ENCODE results near the gene IPO13.

Gene IPO13

GRCh38 chr1:43985984-43986595 lies 39.3 kb downstream of the IPO13 start:
- DNase-seq (ENCODE audit: low read depth in 1 of 2, low spot score in 1 of 2) = no peak

GRCh38 chr1:43986712-43987111 lies 40.0 kb downstream of the IPO13 start:
- DNase-seq (ENCODE audit: low read depth in 1 of 2, low spot score in 1 of 2) = no peak

- DNase-seq (ENCODE audit: low read depth in 1 of 2, low spot score in 1 of 2) = no peak
Measured at GRCh38 chr1:43987159-43987902, 40.6 kb downstream of the IPO13 start.

GRCh38 chr1:43990271-43991199 lies 43.8 kb downstream of the IPO13 start:
- DNase-seq (ENCODE audit: low read depth in 1 of 2, low spot score in 1 of 2) = no peak

GRCh38 chr1:43991200-43991475 lies 44.4 kb downstream of the IPO13 start:
- DNase-seq (ENCODE audit: low read depth in 1 of 2, low spot score in 1 of 2) = no peak

- DNase-seq (ENCODE audit: low read depth in 1 of 2, low spot score in 1 of 2) = peak; percentile 57 to 64
Measured at GRCh38 chr1:43991476-43992231, 44.9 kb downstream of the IPO13 start, which contains the start of gene CCDC24. CCDC24 (plus strand) TSS chr1:43991599; CDS start chr1:43991879, 280 bp downstream.

GRCh38 chr1:43992232-43992995 lies 45.7 kb downstream of the IPO13 start:
- DNase-seq (ENCODE audit: low read depth in 1 of 2, low spot score in 1 of 2) = no peak

GRCh38 chr1:43993206-43993914 lies 46.6 kb downstream of the IPO13 start:
- no peak for DNase-seq (ENCODE audit: low read depth in 1 of 2, low spot score in 1 of 2)

- DNase-seq (ENCODE audit: low read depth in 1 of 2, low spot score in 1 of 2) = no peak
Measured at GRCh38 chr1:43994071-43994470, 47.3 kb downstream of the IPO13 start.

GRCh38 chr1:43994794-43995790 lies 48.3 kb downstream of the IPO13 start:
- DNase-seq (ENCODE audit: low read depth in 1 of 2, low spot score in 1 of 2) = no peak

- no peak for DNase-seq (ENCODE audit: low read depth in 1 of 2, low spot score in 1 of 2)
Measured at GRCh38 chr1:43995984-43996732, 49.4 kb downstream of the IPO13 start.

DNA sequence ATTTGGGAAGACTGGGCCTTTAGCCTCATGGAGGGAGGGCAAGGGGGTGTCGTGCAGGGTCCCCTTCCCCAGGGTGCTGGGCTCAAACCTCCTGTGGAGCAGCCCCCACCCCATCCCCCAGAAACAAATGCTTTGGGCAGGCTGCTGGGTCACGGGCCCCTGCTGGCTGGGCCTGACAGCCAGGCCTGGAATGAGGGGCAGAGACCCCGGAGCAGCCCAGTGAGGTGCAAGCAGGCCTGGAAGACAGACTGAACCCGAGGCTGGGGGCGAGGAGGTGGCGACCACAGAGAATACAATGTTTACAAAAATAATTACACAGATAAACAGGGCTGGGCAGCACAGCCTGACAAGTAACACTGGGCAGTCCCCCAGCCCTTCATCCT lies 50.0 kb downstream of the IPO13 start:
- DNase-seq (ENCODE audit: low read depth in 1 of 2, low spot score in 1 of 2) = no peak

GRCh38 chr1:43997295-43997999 lies 50.7 kb downstream of the IPO13 start:
- DNase-seq (ENCODE audit: low read depth in 1 of 2, low spot score in 1 of 2) = no peak

GRCh38 chr1:43998000-43998378 lies 51.2 kb downstream of the IPO13 start:
- DNase-seq (ENCODE audit: low read depth in 1 of 2, low spot score in 1 of 2) = no peak

- DNase-seq (ENCODE audit: low read depth in 1 of 2, low spot score in 1 of 2) = no peak
Measured at GRCh38 chr1:43999455-43999854, 52.7 kb downstream of the IPO13 start.

- DNase-seq (ENCODE audit: low read depth in 1 of 2, low spot score in 1 of 2) = no peak
Measured at GRCh38 chr1:44000122-44000665, 53.4 kb downstream of the IPO13 start.

GRCh38 chr1:44002165-44002564 lies 55.4 kb downstream of the IPO13 start:
- DNase-seq (ENCODE audit: low read depth in 1 of 2, low spot score in 1 of 2) = no peak
